BJ (cell line): ENCODE measurements around the gene SOX6. TPM values are rescaled to one million over a fixed set of nuclear protein-coding genes. Genes with fewer than 3 reads are reported as not detected.

ENCODE experiments used
- CTCF ChIA-PET: fragments of 350-600 bp; formaldehyde crosslinking; extraction: SDS; loops from one replicate; lab custom pipeline; 2021; ENCODE audit warnings: antibody characterized with exemption, inconsistent platforms; lab: Yijun Ruan, JAX
- POLR2A ChIA-PET: fragments of 300-600 bp; sonication (Branson Sonifier 250); formaldehyde crosslinking; extraction: SDS; loops from one replicate; lab custom pipeline; 2021; ENCODE audit warnings: antibody characterized with exemption; lab: Charles Lee
- DNase-seq: peaks from one replicate; pipeline ENCODE4 v3.0.0-alpha.2; 2011; ENCODE audit warnings: low read depth
- H3K27me3 ChIP-seq: 2 replicates; pipeline ENCODE4 v1.6.0; 2011; ENCODE audit warnings: low read length; ENCODE audit not compliant: control insufficient read depth, insufficient read depth
- H3K36me3 ChIP-seq: 2 replicates; pipeline ENCODE4 v1.5.1; 2011; ENCODE audit warnings: low read length; ENCODE audit not compliant: control insufficient read depth, insufficient read depth
- H3K4me3 ChIP-seq: 2 replicates; pipeline ENCODE4 v1.5.1; 2011; ENCODE audit warnings: low read depth, mild to moderate bottlenecking, control low read depth, low read length
- CTCF ChIP-seq: IDR thresholded peaks from 2 replicates; pipeline ENCODE4 v1.5.1; 2011; ENCODE audit warnings: low read depth, mild to moderate bottlenecking, control low read depth, inconsistent platforms, low read length, moderate library complexity; ENCODE audit not compliant: insufficient read depth
- polyA plus RNA-seq: library from polyadenylated mRNA; depleted of rRNA; stranded (reverse); fragments of >200 nt; gene quantifications from 2 replicates; pipeline ENCODE4 v1.2.3, GENCODE V29; 2011

SOX6 gene
- polyA plus RNA-seq, 1 experiment = 1.9 TPM

GRCh38 chr11:16026849-16027248, 329.5 kb downstream of the SOX6 start:
- ChIA-PET CTCF (interaction anchor here (1.6 kb wide), 1 partner anchor 24 kb away, joined by 4 read pairs; no protein-coding TSS in a partner anchor), POLR2A (no interaction called here)
- no peak for TF ChIP-seq CTCF
- Histone ChIP-seq H3K27me3 (no peaks in the 10 kb centered on the region), H3K36me3 (no peaks in the 10 kb centered on the region), H3K4me3 (no peak overlapping the region)
- DNase-seq = no peak

- CTCF ChIA-PET = no interaction called here
- TF ChIP-seq CTCF = no peak
- Histone ChIP-seq H3K27me3 (peaks cover 2% of the 10 kb centered on the region; the same call in 1 of the 2 replicates), H3K4me3 (no peak overlapping the region), H3K36me3 (no peaks in the 10 kb centered on the region)
- no peak for DNase-seq
- POLR2A ChIA-PET = no interaction called here
Measured at GRCh38 chr11:16018931-16019330, 337.4 kb downstream of the SOX6 start.

GRCh38 chr11:16016468-16016829, 339.9 kb downstream of the SOX6 start:
- peaks cover 2% of the 10 kb centered on the region; the same call in 1 of the 2 replicates for H3K27me3 ChIP-seq
- CTCF ChIA-PET = interaction anchor here (2.0 kb wide), 1 partner anchor 12 kb away, joined by 6 read pairs; no protein-coding TSS in a partner anchor
- POLR2A ChIA-PET = no interaction called here
- H3K36me3 ChIP-seq = no peaks in the 10 kb centered on the region
- DNase-seq = no peak
- no peak overlapping the region for H3K4me3 ChIP-seq
- no peak for TF ChIP-seq CTCF

GRCh38 chr11:16015741-16016467, 340.4 kb downstream of the SOX6 start:
- Histone ChIP-seq H3K27me3 (peaks cover 2% of the 10 kb centered on the region; the same call in 1 of the 2 replicates), H3K4me3 (no peak overlapping the region), H3K36me3 (no peaks in the 10 kb centered on the region)
- DNase-seq = no peak
- ChIA-PET POLR2A (no interaction called here), CTCF (interaction anchor here (1.1 kb wide), 1 partner anchor 10 kb away, joined by 3 read pairs; no protein-coding TSS in a partner anchor)
- TF ChIP-seq CTCF = no peak

DNA sequence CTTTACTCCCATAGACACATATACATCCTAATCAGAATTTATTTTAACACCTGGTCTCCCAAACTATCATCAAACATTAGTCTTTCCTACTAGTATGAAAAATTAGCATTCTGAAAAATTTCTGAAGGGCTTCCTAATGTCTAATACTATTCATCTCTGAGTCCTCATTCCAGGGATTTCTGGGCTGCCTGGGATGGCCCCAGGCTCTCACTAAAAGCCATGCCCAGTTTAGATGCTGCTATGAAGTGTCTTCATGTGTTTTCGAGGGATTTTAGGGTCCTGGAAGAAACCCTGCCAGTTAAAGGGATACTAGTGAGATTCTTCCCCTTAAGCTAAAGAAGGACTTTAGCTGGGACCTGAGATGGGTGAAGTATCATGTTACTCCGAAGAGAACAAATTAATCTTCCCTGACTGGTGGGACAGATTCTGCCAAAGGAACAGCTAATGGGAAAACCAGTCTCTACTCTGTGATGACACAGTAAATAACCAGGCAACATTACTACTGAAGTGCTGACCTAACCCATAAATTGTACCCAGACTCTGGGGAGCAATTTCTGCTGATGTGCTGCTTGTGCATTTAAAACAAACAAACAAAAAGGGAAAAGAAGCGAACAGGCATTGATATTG, 342.6 kb downstream of the SOX6 start:
- POLR2A ChIA-PET = no interaction called here
- Histone ChIP-seq H3K4me3 (no peak overlapping the region), H3K36me3 (no peaks in the 10 kb centered on the region), H3K27me3 (no peaks in the 10 kb centered on the region)
- CTCF ChIA-PET = no interaction called here
- DNase-seq = no peak
- no peak for TF ChIP-seq CTCF
